Esophagus squamous epithelium (tissue), 5 donors: Measurements from ENCODE around the gene CEP78. TPM values are rescaled to one million over a fixed set of nuclear protein-coding genes. Genes with fewer than 3 reads are reported as not detected.

Experiments
- DNase-seq: peaks from one replicate; lab custom pipeline; 2025; lab: John Stamatoyannopoulos, UW
- H3K27ac ChIP-seq, 4 donors: fragments of 200-600 bp; sonication (generic); one replicate each; pipeline ENCODE4 v1.5.1; 2016 to 2019; ENCODE audit warnings: mild to moderate bottlenecking in 1 of 4
- H3K27me3 ChIP-seq, 4 donors: fragments of 200-600 bp; sonication (generic); 1 replicate in 3 of 4; 2 replicates in 1 of 4; pipeline versions ENCODE4 v1.5.1 to v1.6.0; 2017 to 2021; ENCODE audit warnings: antibody characterized with exemption in 1 of 4
- H3K36me3 ChIP-seq, 3 donors: fragments of 200-600 bp; sonication (generic); one replicate each; pipeline ENCODE4 v1.5.1; 2016 to 2019
- H3K4me1 ChIP-seq, 3 donors: fragments of 200-600 bp; sonication (generic); one replicate each; pipeline ENCODE4 v1.5.1; 2017 to 2019
- H3K4me3 ChIP-seq, 4 donors: fragments of 200-600 bp; sonication (generic); 1 replicate in 3 of 4; 2 replicates in 1 of 4; pipeline ENCODE4 v1.5.1; 2016 to 2019; ENCODE audit warnings: mild to moderate bottlenecking in 2 of 4, moderate library complexity in 1 of 4
- H3K9me3 ChIP-seq, 3 donors: fragments of 200-600 bp; sonication (generic); one replicate each; pipeline ENCODE4 v1.5.1; 2016 to 2019
- CTCF ChIP-seq, 6 experiments: fragments of 450-650 bp in 4 of 6; fragments of 200-600 bp in 2 of 6; sonication (generic) in 2 of 6; IDR thresholded peaks; one replicate each; pipeline ENCODE4 v1.5.1; 2016 to 2019; ENCODE audit warnings: antibody characterized with exemption in 6 of 6, mild to moderate bottlenecking in 4 of 6, moderate library complexity in 4 of 6
- POLR2A ChIP-seq, 4 donors: fragments of 450-650 bp; IDR thresholded peaks; one replicate each; pipeline ENCODE4 v1.6.1; 2017; ENCODE audit warnings: antibody characterized with exemption in 4 of 4, mild to moderate bottlenecking in 4 of 4, moderate library complexity in 3 of 4
- WGBS, 2 donors: methylation state at CpG; one replicate each; pipeline ENCODE4 v1.1.5; 2018; 5-methylcytosine and 5-hydroxymethylcytosine counted together
- intact Hi-C: fragments of 100-400 bp; cut with DNase I; formaldehyde crosslinking; loops from one replicate; pipeline ENCODE4 v1.15.0; 2022
- total RNA-seq, 4 donors: library from RNA; depleted of rRNA; stranded (reverse); fragments of >200 nt; gene quantifications; one replicate each; pipeline ENCODE4 v1.1.0, GENCODE V29; 2016
- donor health status: DM: yes; HTN: yes; CAD: no.

CEP78 gene
- total RNA-seq, 4 donors from 2014 or later, result 8.6 to 14.6 (median 11.2) TPM

DNA sequence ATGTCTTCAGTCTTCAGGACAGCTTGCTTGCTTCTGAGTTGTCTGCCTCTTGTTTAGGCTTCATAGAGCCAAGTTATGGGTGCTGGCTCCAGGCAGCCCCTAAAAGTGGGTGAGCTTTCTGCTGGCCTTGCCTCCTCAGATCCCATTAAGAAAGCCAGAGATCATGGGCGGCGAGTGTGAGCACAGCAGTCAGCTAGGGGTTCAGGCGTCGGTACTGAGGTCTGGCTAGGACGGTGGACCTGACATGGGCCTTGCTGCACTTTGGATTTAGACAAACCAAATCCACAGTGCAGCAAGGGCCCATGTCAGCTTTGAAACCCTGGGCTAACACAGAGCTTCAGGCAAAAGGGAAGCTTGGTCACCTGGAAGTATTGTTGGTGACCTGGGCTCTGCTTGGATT lies 78.7 kb downstream of the CEP78 start:
- 100% methylated on average over 2 of the region's 5 CpGs; no CpG with 5 or more reads in 1 of the 2 donors for WGBS, 2 donors
- Histone ChIP-seq H3K4me3 (no peak overlapping the region), H3K27me3 (no peaks in the 10 kb centered on the region), H3K4me1 (no peaks in the 10 kb centered on the region), H3K36me3 (peaks cover 0 to 71% (median 5%) of the 10 kb centered on the region in 3 donors), H3K27ac (no peak overlapping the region), H3K9me3 (no peaks in the 10 kb centered on the region)
- intact Hi-C loops, result no loop called here
- DNase-seq, result no peak
- TF ChIP-seq CTCF (IDR thresholded peaks at IDR 0.05), result no peak
- TF ChIP-seq POLR2A (IDR thresholded peaks at IDR 0.05), result no peak

DNA sequence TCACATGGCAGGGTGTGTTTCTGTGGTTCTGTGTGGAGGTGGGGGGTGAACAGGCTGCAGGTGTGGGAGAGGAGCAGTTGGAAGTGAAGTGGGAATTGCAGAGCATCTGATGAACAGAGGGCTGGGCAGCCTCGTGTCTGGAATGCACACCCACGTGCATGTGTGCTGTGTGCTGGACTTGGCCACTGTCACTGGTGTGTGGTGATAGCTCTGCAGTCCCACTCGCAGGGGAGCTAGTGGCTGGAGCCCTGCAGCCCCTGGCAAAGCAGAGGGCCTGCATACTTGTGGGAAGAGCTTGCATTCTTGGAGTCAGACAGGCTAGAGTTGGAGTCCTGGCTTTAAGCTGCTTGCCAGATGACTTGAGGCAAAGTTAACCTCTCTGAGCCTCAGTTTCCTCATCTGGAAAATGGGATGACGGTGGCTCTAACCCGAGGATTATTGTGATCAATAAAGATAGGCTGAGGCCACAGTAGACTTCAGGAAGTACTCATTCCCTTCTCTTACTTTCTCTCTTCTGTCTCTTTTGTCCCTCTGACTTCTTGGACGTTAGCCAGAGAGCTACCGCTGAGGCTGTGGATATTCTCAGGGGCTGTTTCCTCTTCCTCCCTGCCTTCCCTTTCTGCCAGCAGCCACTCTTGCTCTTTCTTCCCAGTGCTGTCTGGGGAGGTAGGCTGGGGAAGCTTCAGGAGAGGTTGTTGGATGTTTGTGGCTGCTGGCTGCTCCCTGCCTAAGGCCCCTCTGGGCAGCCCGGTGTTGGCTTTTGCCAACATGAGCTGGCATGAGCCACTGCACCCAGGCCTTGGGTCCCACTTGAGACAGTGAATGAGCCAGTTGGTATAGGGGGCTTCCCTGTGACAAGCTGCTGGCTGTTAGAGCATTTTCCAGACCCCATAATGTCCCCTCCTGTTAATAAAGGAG lies 79.3 kb downstream of the CEP78 start:
- TF ChIP-seq POLR2A (IDR thresholded peaks at IDR 0.05) (no peak), CTCF (IDR thresholded peaks at IDR 0.05) (no peak)
- peaks cover 0 to 71% (median 5%) of the 10 kb centered on the region in 3 donors for H3K36me3 ChIP-seq
- 64 to 69% methylated on average over 4 to 8 of the region's 8 CpGs for WGBS, 2 donors
- no peaks in the 10 kb centered on the region for H3K27me3 ChIP-seq
- DNase-seq, result no peak
- intact Hi-C loops, result no loop called here
- H3K9me3 ChIP-seq, result no peaks in the 10 kb centered on the region
- H3K4me1 ChIP-seq, result no peaks in the 10 kb centered on the region
- H3K4me3 ChIP-seq, result no peak overlapping the region
- no peak overlapping the region for H3K27ac ChIP-seq

- no peak for DNase-seq
- Histone ChIP-seq H3K27me3 (no peaks in the 10 kb centered on the region), H3K9me3 (no peaks in the 10 kb centered on the region), H3K27ac (no peak overlapping the region), H3K36me3 (peaks cover 0 to 62% (median 5%) of the 10 kb centered on the region in 3 donors), H3K4me3 (no peak overlapping the region), H3K4me1 (no peaks in the 10 kb centered on the region)
- no peak for TF ChIP-seq POLR2A (IDR thresholded peaks at IDR 0.05)
- TF ChIP-seq CTCF (IDR thresholded peaks at IDR 0.05), result no peak
- intact Hi-C loops, result no loop called here
- WGBS, 2 donors, result 79 to 93% methylated on average over 5 to 6 of the region's 11 CpGs
These were observed 80.5 kb downstream of the CEP78 start for GRCh38 chr9:78316166-78316892.

GRCh38 chr9:78319197-78320029 lies 83.5 kb downstream of the CEP78 start:
- H3K4me1 ChIP-seq, result no peaks in the 10 kb centered on the region
- H3K27me3 ChIP-seq, result no peaks in the 10 kb centered on the region
- intact Hi-C loops, result no loop called here
- no peaks in the 10 kb centered on the region for H3K9me3 ChIP-seq
- TF ChIP-seq CTCF (IDR thresholded peaks at IDR 0.05) (no peak), POLR2A (IDR thresholded peaks at IDR 0.05) (no peak)
- WGBS, 2 donors, result 83 to 93% methylated on average over 6 of the region's 6 CpGs
- peaks cover 0 to 51% (median 5%) of the 10 kb centered on the region in 3 donors for H3K36me3 ChIP-seq
- no peak overlapping the region for H3K4me3 ChIP-seq
- no peak for DNase-seq
- H3K27ac ChIP-seq, result no peak overlapping the region
